Endothelial cell of umbilical vein (primary cell): Measurements from ENCODE around the gene KIF26B. TPM values are rescaled to one million over a fixed set of nuclear protein-coding genes. Genes with fewer than 3 reads are reported as not detected.
"Not testable (repeated sequence)": the region's sequence is repeated elsewhere in the genome, so short reads cannot be mapped to it uniquely, and the experiment has no call there.

Experiments
- BruUV-seq: library from RNA; stranded (reverse); fragments of 400-500 nt; replicated peaks from 2 replicates; lab custom pipeline; 2021; lab: Mats Ljungman, UMichigan
- CTCF ChIA-PET: fragments of 300-600, 350-600 bp; sonication (Branson Sonifier 250); formaldehyde crosslinking; loops from one replicate; lab custom pipeline; 2021; ENCODE audit warnings: antibody characterized with exemption, inconsistent platforms; lab: Charles Lee
- POLR2A ChIA-PET: fragments of 300-600, 350-600 bp; sonication (Branson Sonifier 250); formaldehyde crosslinking; loops from one replicate; lab custom pipeline; 2021; ENCODE audit warnings: antibody characterized with exemption, inconsistent platforms; lab: Charles Lee
- DNase-seq: peaks from one replicate; pipeline ENCODE4 v3.0.0-alpha.2; 2011; ENCODE audit warnings: low read depth, low spot score
- FAIRE-seq: peaks from 2 replicates; lab custom pipeline; 2011; peaks lifted over from hg19 to GRCh38; lab: Jason Lieb, UNC
- H2AFZ ChIP-seq: 2 replicates; pipeline ENCODE4 v1.6.0; 2012; ENCODE audit warnings: low read depth, low read length, control low read depth, inconsistent platforms
- H3K27ac ChIP-seq: 2 replicates; pipeline ENCODE4 v1.5.1; 2011; ENCODE audit warnings: low read depth, mild to moderate bottlenecking, control low read depth, low read length, moderate library complexity; ENCODE audit not compliant: insufficient read depth
- H3K27me3 ChIP-seq, 2 experiments: 2 replicates each; pipeline versions ENCODE4 v1.6.0 to v1.6.1; 2011; ENCODE audit warnings: low read length in 2 of 2, mixed read lengths in 1 of 2; ENCODE audit not compliant: control insufficient read depth in 2 of 2, insufficient read depth in 2 of 2
- H3K36me3 ChIP-seq, 2 experiments: 2 replicates in 1 of 2; 3 replicates in 1 of 2; pipeline ENCODE4 v1.5.1; 2011; ENCODE audit warnings: low read length in 2 of 2, mild to moderate bottlenecking in 1 of 2, moderate library complexity in 1 of 2; ENCODE audit not compliant: control insufficient read depth in 2 of 2, insufficient read depth in 2 of 2; ENCODE audit errors: extremely low read depth in 1 of 2
- H3K4me1 ChIP-seq: 3 replicates; pipeline ENCODE4 v1.5.1; 2011; ENCODE audit warnings: mild to moderate bottlenecking, low read length; ENCODE audit not compliant: control insufficient read depth, insufficient read depth; ENCODE audit errors: extremely low read depth
- H3K4me2 ChIP-seq: 2 replicates; pipeline ENCODE4 v1.6.1; 2011; ENCODE audit warnings: low read length, control low read depth, mixed read lengths; ENCODE audit not compliant: insufficient read depth
- H3K4me3 ChIP-seq, 3 experiments: fragments of 200-600 bp in 1 of 3; sonication (generic), shearing (Covaris generic) in 1 of 3; replicated peaks in 1 of 3; 2 replicates each; pipeline ENCODE4 v1.5.1; 2011 to 2016; ENCODE audit warnings: control low read depth in 3 of 3, low read length in 3 of 3, mild to moderate bottlenecking in 2 of 3, inconsistent platforms in 1 of 3, low read depth in 1 of 3, moderate library complexity in 1 of 3; ENCODE audit not compliant: insufficient read depth in 1 of 3
- H3K79me2 ChIP-seq: 2 replicates; pipeline ENCODE4 v1.6.0; 2012; ENCODE audit warnings: low read length, inconsistent platforms; ENCODE audit not compliant: control insufficient read depth, insufficient read depth
- H3K9ac ChIP-seq: replicated peaks from 2 replicates; pipeline ENCODE3; 2011; ENCODE audit warnings: low read length, control low read depth; ENCODE audit not compliant: insufficient read depth; ENCODE audit errors: extremely low read depth
- H3K9me1 ChIP-seq: replicated peaks from 3 replicates; pipeline ENCODE4 v1.6.0; 2011; ENCODE audit warnings: mild to moderate bottlenecking, low read length; ENCODE audit not compliant: control insufficient read depth, insufficient read depth; ENCODE audit errors: extremely low read depth
- H3K9me3 ChIP-seq: replicated peaks from 2 replicates; pipeline ENCODE4 v1.5.1; 2012; ENCODE audit warnings: low read length, inconsistent platforms; ENCODE audit not compliant: control insufficient read depth, insufficient read depth
- H4K20me1 ChIP-seq: replicated peaks from 2 replicates; pipeline ENCODE3; 2011; ENCODE audit warnings: mild to moderate bottlenecking, low read length; ENCODE audit not compliant: control insufficient read depth, insufficient read depth; ENCODE audit errors: extremely low read depth
- EZH2 ChIP-seq: IDR thresholded peaks from 2 replicates; pipeline ENCODE4 v1.6.1; 2012; ENCODE audit warnings: borderline replicate concordance, low read depth, mild to moderate bottlenecking, moderate library complexity, low read length, inconsistent platforms; ENCODE audit not compliant: severe bottlenecking
- FOS ChIP-seq: IDR thresholded peaks from 2 replicates; pipeline ENCODE4 v1.6.1; 2011; ENCODE audit warnings: mild to moderate bottlenecking, low read length, moderate library complexity, borderline replicate concordance; ENCODE audit not compliant: insufficient read depth
- GATA2 ChIP-seq: IDR thresholded peaks from 2 replicates; pipeline ENCODE4 v1.7.0; 2011; ENCODE audit warnings: low read depth, mild to moderate bottlenecking, moderate library complexity, mixed read lengths, low read length; ENCODE audit not compliant: insufficient read length, insufficient read depth
- JUN ChIP-seq: IDR thresholded peaks from 2 replicates; pipeline ENCODE4 v1.6.1; 2011; ENCODE audit warnings: borderline replicate concordance, low read depth; ENCODE audit not compliant: insufficient read length, insufficient read depth
- MYC ChIP-seq: IDR thresholded peaks from one replicate; pipeline ENCODE4 v1.6.1; 2011; ENCODE audit warnings: mild to moderate bottlenecking, low read depth, low read length
- POLR2A ChIP-seq: IDR thresholded peaks from 2 replicates; pipeline ENCODE4 v1.6.1; 2012; ENCODE audit warnings: low read depth, mild to moderate bottlenecking, control low read depth, low read length
- POLR2AphosphoS5 ChIP-seq: IDR thresholded peaks from 2 replicates; pipeline ENCODE4 v1.6.1; 2012; ENCODE audit warnings: low read depth, mild to moderate bottlenecking, control low read depth, low read length, moderate library complexity; ENCODE audit not compliant: insufficient read depth
- dilution Hi-C: fragments of 300-500 bp; cut with MboI; formaldehyde crosslinking; loops from one replicate; pipeline ENCODE4 v1.15.0; 2019; ENCODE audit warnings: low sequenced_read_pairs; ENCODE audit not compliant: extremely low pct_ligation_motif_present
- intact Hi-C: fragments of 100-400 bp; cut with micrococcal nuclease; formaldehyde crosslinking; loops from one replicate; pipeline ENCODE4 v1.10.0; 2022
- polyA plus RNA-seq, 4 experiments: library from polyadenylated mRNA; depleted of rRNA in 3 of 4; stranded (reverse) in 3 of 4; unstranded in 1 of 4; fragments of >200 nt; gene quantifications; 2 replicates each; pipeline versions ENCODE4 v1.2.1 to v1.2.3, GENCODE V29; 2011 to 2012; ENCODE audit warnings: missing spikeins in 1 of 4
- total RNA-seq: library from RNA; stranded (reverse); gene quantifications from 2 replicates; pipeline ENCODE4 v1.2.3, GENCODE V29; 2021
- TF ChIP-seq, protein P1 (sequence below), 2 donors: IDR thresholded peaks; 1 replicate in 1 of 2; 2 replicates in 1 of 2; pipeline ENCODE4 v1.5.1; 2011; ENCODE audit warnings: low read length in 2 of 2, mild to moderate bottlenecking in 2 of 2, moderate library complexity in 2 of 2, control low read depth in 1 of 2, inconsistent platforms in 1 of 2, low read depth in 1 of 2; ENCODE audit not compliant: insufficient read depth in 1 of 2; ENCODE audit errors: extremely low read depth in 1 of 2
- TF ChIP-seq, protein P2 (sequence below): IDR thresholded peaks from 2 replicates; pipeline ENCODE4 v1.6.1; 2011; ENCODE audit not compliant: insufficient read depth, insufficient read length

The KIF26B gene
- total and polyA plus RNA-seq, 2 donors (not counting 3 experiments of a cell fraction or from before 2014, with no cell fraction given), result 0.04 to 0.49 TPM

DNA sequence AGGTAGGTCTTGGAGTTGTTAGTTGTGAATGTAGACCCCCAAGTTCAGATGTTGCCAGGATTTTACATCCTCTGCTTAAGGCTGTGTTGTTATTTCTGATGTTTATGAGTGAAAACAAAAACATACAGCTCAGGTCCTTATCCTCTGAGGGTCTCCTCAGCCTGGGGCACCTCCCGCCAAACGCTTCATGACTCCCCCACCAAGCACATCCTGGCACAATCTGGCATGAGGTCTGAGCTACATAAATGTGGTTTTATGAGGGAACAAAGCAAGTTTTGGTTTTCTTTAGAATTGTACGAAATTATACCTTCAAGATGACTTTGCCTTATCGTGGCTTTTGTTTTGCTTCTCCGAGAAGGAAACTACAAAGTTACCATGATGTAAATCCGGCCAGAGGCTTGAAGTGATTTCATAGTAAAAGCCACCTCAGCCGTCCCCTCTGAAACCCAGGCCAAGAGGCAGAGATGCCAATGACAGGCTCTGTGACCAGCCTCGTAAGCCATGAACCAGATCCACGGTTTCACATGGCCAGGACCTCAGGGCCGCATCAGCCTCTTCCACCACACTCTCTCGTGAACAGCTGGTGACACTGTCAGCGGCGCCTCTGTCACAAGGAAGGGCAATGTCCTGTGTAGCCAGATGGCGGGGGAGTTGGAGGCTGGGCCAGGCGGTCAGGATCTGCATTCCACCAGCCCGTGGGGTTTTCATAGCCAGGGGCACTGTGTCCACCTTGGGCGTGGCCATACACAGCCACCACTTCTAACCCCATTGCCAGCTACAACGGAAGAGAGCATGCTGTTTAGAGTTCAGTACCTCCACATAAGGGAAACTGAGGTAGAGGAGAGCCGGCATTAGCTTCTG is 199.4 kb downstream of the KIF26B start:
- Histone ChIP-seq H3K79me2 (no peaks in the 10 kb centered on the region), H3K9ac (no peak overlapping the region), H3K4me1 (no peaks in the 10 kb centered on the region), H3K9me1 (no peaks in the 10 kb centered on the region), H3K4me2 (no peak overlapping the region), H3K4me3 (no peak overlapping the region), H3K27me3 (no peaks in the 10 kb centered on the region), H3K27ac (no peak overlapping the region), H4K20me1 (no peaks in the 10 kb centered on the region), H2AFZ (no peak overlapping the region), H3K9me3 (no peaks in the 10 kb centered on the region), H3K36me3 (no peaks in the 10 kb centered on the region)
- FAIRE-seq (no peak), DNase-seq (no peak)
- intact Hi-C loops (no loop called here), dilution Hi-C loops (no loop called here)
- ChIA-PET POLR2A (no interaction called here), CTCF (no interaction called here)
- TF ChIP-seq, protein P1, sequence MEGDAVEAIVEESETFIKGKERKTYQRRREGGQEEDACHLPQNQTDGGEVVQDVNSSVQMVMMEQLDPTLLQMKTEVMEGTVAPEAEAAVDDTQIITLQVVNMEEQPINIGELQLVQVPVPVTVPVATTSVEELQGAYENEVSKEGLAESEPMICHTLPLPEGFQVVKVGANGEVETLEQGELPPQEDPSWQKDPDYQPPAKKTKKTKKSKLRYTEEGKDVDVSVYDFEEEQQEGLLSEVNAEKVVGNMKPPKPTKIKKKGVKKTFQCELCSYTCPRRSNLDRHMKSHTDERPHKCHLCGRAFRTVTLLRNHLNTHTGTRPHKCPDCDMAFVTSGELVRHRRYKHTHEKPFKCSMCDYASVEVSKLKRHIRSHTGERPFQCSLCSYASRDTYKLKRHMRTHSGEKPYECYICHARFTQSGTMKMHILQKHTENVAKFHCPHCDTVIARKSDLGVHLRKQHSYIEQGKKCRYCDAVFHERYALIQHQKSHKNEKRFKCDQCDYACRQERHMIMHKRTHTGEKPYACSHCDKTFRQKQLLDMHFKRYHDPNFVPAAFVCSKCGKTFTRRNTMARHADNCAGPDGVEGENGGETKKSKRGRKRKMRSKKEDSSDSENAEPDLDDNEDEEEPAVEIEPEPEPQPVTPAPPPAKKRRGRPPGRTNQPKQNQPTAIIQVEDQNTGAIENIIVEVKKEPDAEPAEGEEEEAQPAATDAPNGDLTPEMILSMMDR (IDR thresholded peaks at IDR 0.05; ENCODE audit: extremely low read depth in 1 of 2, insufficient read depth in 1 of 2, low read depth in 1 of 2, low read length in 2 of 2), result no peak
- TF ChIP-seq POLR2AphosphoS5 (no peak), JUN (no peak), FOS (no peak), GATA2 (no peak), POLR2A (no peak), MYC (no peak), EZH2 (no peak)
- TF ChIP-seq, protein P2, sequence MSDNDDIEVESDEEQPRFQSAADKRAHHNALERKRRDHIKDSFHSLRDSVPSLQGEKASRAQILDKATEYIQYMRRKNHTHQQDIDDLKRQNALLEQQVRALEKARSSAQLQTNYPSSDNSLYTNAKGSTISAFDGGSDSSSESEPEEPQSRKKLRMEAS, result no peak
- BruUV-seq, result no TSS peak

DNA sequence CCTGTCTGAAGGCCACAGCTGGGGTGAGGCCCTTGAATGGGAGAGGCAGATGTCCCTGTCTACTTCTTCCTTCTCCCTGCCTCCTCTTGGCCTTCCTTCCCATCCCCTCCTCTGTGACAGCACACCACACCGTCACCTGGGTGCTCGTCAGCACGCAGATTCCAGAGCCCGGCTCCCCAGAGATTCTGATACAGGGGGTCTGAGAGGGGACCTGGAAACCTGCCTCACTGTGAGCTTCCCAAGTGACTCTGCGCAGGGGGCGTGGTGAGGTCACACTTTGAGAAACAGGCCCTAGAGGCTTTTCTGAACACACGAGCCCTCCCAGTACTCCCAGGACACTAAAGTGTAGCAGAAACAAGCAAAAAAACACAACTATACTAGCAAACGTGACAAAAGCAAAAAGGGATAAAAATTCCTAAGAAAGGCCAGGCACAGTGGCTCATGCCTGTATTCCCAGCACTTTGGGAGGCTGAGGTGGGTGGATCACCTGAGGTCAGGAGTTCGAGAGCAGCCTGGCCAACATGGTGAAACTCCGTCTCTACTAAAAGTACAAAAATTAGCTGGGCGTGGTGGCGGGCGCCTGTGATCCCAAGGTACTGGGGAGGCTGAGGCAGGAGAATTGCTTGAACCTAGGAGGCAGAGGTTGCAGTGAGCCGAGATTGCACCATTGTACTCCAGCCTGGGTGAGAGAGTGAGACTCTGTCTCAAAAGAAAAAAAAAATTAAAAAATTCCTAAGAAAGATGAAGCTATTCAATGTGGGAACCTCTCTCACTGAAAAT is 201.3 kb downstream of the KIF26B start:
- DNase-seq, FAIRE-seq, H3K9ac ChIP-seq, H2AFZ ChIP-seq, H3K27ac ChIP-seq, dilution Hi-C loops, intact Hi-C loops, BruUV-seq, H3K36me3 ChIP-seq, H3K4me1 ChIP-seq, H4K20me1 ChIP-seq, H3K79me2 ChIP-seq, H3K4me2 ChIP-seq, H3K9me1 ChIP-seq, H3K27me3 ChIP-seq, H3K9me3 ChIP-seq, H3K4me3 ChIP-seq, POLR2A ChIA-PET: not testable (repeated sequence)
- CTCF ChIA-PET, result interaction anchor here (0.5 kb wide), 1 partner anchor 728 kb away, joined by 3 read pairs; no protein-coding TSS in a partner anchor
